Lower leg skin (tissue), 3 donors: ENCODE results near the gene CAB39.

Experiments
- POLR2A ChIP-seq, 2 donors: fragments of 450-650 bp; IDR thresholded peaks; one replicate each; pipeline ENCODE4 v1.6.1; 2016 to 2017; ENCODE audit warnings: antibody characterized with exemption in 2 of 2, mild to moderate bottlenecking in 1 of 2, moderate library complexity in 1 of 2
- TF ChIP-seq, protein P1 (sequence below), 3 donors: fragments of 450-650 bp; IDR thresholded peaks; one replicate each; pipeline ENCODE4 v1.5.1; 2016; ENCODE audit warnings: antibody characterized with exemption in 3 of 3, mild to moderate bottlenecking in 3 of 3, moderate library complexity in 2 of 3

- no peak for TF ChIP-seq POLR2A (IDR thresholded peaks at IDR 0.05)
- TF ChIP-seq, protein P1, sequence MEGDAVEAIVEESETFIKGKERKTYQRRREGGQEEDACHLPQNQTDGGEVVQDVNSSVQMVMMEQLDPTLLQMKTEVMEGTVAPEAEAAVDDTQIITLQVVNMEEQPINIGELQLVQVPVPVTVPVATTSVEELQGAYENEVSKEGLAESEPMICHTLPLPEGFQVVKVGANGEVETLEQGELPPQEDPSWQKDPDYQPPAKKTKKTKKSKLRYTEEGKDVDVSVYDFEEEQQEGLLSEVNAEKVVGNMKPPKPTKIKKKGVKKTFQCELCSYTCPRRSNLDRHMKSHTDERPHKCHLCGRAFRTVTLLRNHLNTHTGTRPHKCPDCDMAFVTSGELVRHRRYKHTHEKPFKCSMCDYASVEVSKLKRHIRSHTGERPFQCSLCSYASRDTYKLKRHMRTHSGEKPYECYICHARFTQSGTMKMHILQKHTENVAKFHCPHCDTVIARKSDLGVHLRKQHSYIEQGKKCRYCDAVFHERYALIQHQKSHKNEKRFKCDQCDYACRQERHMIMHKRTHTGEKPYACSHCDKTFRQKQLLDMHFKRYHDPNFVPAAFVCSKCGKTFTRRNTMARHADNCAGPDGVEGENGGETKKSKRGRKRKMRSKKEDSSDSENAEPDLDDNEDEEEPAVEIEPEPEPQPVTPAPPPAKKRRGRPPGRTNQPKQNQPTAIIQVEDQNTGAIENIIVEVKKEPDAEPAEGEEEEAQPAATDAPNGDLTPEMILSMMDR (IDR thresholded peaks at IDR 0.05) = no peak
Measured at GRCh38 chr2:230671117-230671516, 41.5 kb upstream of the CAB39 start.
